ENCODE data around the gene FAM170B.

FAM170B gene

GRCh38 chr10:49099046-49099445, 34.8 kb downstream of the FAM170B start:
- DNase-seq = no peak

- DNase-seq = no peak
These were observed 36.9 kb downstream of the FAM170B start for GRCh38 chr10:49096890-49097445.

DNA sequence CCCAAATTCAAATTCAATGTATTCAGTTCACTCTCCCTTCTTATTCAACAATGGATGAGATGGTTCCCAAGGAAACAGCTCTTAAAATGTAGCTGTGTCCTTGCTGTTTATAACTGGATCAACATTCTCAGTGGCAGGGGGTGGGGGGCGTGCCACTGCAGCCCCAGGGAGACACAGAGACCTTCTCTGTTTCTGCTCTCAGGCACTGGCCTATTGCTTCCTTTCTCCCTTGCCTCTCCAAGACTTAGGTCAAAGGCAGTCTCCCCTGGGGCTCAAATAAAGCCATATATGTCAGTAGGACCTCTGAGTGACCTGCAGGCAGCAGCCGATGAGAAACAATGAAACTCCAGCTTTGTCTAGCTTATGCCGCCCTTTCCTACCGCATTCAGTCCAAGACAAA, 39.2 kb downstream of the FAM170B start:
- DNase-seq = no peak

DNA sequence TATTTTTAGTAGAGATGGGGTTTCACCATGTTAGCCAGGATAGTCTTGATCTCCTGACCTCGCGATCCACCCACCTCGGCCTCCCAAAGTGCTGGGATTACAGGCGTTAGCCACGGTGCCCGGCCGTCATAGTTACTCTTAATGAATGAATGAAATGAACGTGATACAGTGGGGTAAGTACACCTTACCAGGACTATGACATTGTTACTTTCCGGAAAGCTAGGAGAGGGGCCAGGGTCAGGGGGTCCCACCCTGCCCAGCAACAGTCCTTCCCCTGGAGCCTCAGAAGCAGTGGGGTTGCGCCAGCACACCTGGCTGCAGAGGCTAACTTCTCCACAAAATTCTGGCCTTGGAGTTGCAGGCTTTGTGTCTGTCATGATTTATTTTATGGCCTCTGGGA, 39.9 kb downstream of the FAM170B start:
- DNase-seq = no peak

GRCh38 chr10:49092477-49092876, 41.3 kb downstream of the FAM170B start:
- DNase-seq = no peak

GRCh38 chr10:49091450-49092210, 42.2 kb downstream of the FAM170B start:
- DNase-seq = no peak

GRCh38 chr10:49090696-49091380, 43.0 kb downstream of the FAM170B start:
- DNase-seq = no peak

- no peak for DNase-seq
These were observed 43.6 kb downstream of the FAM170B start for GRCh38 chr10:49090189-49090575.

- DNase-seq = no peak
These were observed 44.1 kb downstream of the FAM170B start for GRCh38 chr10:49089557-49090188.

GRCh38 chr10:49089152-49089551, 44.7 kb downstream of the FAM170B start:
- no peak for DNase-seq

- DNase-seq = no peak
These were observed 46.9 kb downstream of the FAM170B start for GRCh38 chr10:49086889-49087288.

- no peak for DNase-seq
These were observed 50.6 kb downstream of the FAM170B start for GRCh38 chr10:49083261-49083660.

GRCh38 chr10:49082766-49083165, 51.1 kb downstream of the FAM170B start:
- no peak for DNase-seq

GRCh38 chr10:49081547-49082275, 52.1 kb downstream of the FAM170B start:
- DNase-seq = no peak

All from CD4-positive, alpha-beta T cell treated with Interleukin-12 subunit alpha and Interleukin-12 subunit beta, for 1 hour (primary cell).